ENCODE results near the gene COG5.

The COG5 gene

DNA sequence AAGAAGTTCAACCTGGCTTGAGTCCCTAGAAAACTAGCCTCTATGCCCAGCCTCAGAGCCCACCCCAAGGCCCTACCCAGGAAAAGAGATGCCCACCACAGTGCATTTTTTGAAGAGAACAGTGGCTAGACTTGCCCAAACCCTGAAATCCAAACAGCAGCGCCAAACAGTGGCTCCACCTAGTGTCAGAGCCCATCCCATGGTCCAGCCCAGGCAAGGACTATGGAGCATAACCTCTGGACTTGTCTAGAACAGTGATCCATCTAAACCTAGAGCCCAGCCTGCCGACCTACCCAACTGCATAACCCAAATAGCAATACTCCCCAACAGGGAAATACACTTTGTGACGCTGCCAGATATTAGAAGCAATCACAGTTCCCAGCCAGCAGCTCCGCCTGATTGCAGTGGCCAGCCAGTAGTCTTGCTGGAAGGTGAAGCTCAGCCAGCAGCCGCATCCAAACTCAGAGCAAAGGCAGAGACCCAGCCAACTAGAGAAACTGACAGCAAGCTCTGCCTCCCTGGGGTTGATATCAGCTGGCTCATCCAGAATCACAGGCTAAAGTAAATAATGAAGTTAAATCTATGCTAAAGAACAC lies 350.4 kb downstream of the COG5 start:
- no peak for DNase-seq

- no peak for DNase-seq
These were observed 351.0 kb downstream of the COG5 start for GRCh38 chr7:107212725-107213124.

- DNase-seq = no peak
These were observed 353.3 kb downstream of the COG5 start for GRCh38 chr7:107210400-107210799.

GRCh38 chr7:107209565-107209964 lies 354.2 kb downstream of the COG5 start:
- DNase-seq = no peak

- no peak for DNase-seq
These were observed 355.2 kb downstream of the COG5 start for GRCh38 chr7:107208563-107208962.

- DNase-seq = no peak
These were observed 355.6 kb downstream of the COG5 start for GRCh38 chr7:107208024-107208521.

DNA sequence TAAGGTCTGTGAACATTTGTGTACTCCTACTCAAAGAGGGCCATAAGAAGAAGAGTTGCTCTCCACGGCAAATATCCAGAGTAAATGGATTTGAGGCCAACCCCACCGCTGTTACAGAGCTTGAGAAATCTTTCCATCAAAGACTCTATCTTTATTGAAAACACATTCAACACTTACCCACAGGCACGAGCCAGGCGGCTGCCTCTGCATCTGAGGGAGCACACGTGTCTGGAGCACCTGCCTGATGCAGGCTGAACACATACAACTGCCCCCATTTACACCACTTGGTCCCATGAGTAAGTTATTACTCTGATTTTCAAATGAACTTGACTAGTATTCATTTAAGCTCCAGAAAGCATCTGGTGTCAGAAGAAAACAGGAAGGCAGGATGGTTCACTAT lies 356.3 kb downstream of the COG5 start:
- DNase-seq = no peak

DNA sequence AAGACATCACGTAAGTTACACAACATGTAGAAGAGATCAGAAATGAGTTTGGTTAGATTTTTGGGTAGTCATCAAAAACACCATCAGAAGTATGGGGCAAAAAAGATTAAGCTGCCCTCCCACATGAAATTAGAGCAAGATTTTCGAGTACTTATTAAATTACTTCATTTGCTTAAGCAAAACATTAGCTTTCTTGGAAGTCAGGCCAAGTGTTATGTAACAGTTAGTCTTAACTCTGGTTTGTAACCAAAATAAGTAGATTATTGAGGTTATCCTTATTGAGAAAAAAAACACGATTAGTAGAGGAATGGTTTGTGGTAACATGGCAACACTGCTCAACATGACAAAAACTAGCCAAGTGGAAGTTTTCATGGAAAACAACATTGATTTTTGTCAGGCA lies 357.0 kb downstream of the COG5 start:
- DNase-seq = no peak

GRCh38 chr7:107206136-107206535 lies 357.6 kb downstream of the COG5 start:
- no peak for DNase-seq

- no peak for DNase-seq
These were observed 360.1 kb downstream of the COG5 start for GRCh38 chr7:107203607-107204006.

DNA sequence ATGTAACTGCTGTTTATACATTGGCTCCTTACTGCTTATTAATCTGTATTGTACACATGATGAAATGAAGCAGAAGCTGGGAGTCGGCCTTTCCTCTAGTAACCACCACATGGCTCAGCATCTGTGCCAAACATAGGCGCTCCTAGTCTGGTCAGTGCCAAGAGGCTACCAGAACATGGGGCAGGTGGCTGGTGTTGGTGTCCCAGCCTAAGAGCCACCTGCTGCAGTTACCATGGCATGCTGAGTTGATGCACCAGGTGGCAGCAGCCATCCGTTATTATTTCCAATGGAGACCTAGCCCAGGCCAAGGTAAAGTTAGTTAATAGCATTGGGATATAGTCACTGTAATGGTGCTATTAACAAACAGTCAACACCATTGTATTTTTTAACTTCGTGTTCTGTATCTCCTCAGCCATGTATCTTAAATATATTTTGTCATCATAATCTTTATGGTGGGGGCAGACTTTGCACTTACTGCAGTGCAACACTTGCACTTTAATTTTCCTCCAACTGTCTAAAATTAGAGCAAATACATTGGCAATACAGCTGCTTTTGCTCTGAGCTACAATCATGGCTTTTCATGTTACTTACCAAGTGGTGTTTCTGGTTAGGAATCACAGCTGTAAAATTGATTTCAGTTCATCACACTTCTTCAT lies 361.8 kb downstream of the COG5 start:
- no peak for DNase-seq

DNA sequence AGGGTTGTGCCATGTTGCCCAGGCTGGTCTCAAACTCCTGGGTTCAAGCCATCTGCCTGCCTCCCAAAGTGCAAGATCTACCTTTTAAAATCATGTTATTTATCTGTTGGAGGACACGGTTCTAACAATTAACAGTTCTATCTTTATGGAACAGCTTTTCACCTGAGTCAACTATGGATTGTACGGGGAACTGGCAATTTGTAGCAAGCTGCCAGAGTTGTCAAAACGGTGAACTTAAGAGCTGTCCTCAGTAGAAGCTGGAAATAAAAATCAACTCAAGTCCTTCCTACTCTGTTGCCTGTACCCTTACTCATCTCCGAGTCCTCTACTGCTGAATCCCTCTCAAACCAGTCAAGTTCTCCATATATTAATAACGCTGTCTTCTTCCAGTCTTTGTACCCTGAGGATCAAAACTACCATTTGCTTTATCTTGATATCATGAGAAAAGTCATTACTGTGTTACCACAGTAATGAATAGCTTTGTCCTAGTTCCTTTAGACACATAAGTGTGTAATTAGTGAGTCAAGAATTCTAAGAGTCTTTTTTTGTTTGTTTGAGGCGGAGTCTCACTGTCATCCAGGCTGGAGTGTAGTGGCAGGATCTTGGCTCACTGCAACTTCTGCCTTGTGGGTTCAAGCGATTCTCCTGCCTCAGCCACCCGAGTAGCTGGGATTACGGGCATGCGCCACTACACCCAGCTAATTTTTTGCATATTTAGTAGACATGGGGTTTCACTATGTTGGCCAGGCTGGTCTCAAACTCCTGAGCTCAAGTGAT lies 366.7 kb downstream of the COG5 start:
- DNase-seq = no peak

GRCh38 chr7:107194052-107194451 lies 369.7 kb downstream of the COG5 start:
- no peak for DNase-seq

DNA sequence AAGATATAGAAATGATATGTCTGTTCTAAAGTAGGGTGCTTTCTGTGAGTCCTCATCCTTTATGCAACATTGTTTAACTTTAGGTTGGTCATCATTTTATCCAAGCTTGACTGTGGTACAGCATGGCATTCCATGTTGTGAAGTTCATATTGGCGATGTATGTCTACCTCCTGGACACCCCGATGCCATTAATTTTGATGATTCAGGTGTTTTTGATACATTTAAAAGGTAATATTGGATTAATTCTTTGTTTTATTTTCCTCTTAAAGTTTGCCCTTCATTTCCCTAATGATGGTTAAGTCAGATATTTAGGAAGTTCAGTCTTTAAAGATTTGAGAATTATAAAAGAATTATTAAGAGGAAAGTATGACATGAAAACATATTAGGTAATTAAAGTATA lies 373.6 kb downstream of the COG5 start:
- no peak for DNase-seq

DNA sequence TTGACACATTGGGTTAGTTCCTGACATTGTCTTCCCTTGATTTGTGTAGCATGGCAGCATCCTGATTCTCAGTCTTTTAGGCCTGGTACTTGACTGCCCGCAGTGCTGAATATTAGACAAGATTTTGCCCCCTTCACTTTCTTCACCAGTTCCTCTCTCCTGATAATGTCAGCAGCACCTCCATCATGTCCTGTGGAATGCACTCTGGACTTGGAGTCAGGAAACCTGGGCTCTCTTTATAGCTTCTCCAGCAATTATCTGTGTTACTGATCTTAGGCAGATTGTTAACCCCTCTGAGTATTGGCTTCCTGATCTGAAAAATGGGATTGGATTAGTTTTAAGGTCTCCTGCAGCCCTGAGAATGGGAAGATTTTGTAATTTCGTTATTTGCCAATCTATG lies 375.9 kb downstream of the COG5 start:
- no peak for DNase-seq

DNA sequence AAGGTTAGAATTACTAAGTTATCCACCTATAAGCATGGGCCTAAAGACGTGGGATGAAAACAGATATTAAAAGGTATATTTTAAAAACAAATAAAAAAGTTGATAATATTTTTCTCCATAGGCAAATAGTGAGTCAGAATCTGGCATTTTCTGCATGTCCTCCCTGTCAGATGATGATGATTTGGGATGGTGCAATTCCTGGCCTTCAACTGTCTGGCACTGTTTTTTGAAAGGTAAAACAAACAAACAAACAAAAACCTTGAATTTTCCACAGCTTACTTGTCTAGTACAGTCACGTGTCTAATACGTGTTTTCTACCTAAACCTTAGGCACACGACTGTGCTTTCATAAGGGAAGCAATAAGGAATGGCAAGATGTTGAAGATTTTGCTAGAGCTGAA lies 377.5 kb downstream of the COG5 start:
- DNase-seq = no peak

- no peak for DNase-seq
These were observed 378.0 kb downstream of the COG5 start for GRCh38 chr7:107185716-107186115.

GRCh38 chr7:107181172-107181571 lies 382.5 kb downstream of the COG5 start:
- DNase-seq = no peak

GRCh38 chr7:107180378-107180777 lies 383.3 kb downstream of the COG5 start:
- peak; percentile 26 for DNase-seq

DNA sequence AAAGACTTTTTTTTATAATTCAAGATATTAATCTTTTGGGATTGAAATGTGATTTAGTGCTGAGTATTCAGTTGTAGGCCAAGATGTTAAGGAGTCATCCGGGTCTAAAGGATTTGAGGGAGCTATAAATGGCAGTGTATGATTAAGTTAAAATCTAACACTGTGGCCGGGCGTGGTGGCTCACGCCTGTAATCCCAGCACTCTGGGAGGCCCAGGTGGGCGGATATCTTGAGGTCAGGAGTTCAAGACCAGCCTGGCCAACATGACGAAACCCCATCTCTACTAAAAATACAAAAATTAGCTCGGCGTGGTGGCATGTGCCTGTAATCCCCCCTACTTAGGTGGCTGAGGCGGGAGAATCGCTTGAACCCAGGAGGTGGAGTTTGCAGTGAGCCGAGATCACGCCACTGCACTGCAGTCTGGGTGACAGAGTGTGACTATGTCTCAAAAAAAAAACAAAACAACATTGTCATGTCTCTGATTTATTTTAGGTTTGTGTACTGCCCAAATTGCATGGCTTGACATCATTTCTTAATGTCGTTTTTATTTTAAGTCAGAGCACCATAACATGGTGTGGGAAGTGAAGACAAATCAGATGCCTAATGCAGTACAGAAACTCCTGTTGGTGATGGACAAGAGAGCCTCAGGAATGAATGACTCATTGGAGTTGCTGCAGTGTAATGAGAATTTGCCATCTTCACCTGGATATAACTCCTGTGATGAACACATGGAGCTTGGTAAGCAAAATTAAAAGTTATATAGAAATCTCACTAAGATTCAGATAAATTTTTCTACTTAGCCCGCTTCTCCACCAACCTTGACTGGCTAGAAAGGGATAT lies 384.2 kb downstream of the COG5 start:
- no peak for DNase-seq

DNA sequence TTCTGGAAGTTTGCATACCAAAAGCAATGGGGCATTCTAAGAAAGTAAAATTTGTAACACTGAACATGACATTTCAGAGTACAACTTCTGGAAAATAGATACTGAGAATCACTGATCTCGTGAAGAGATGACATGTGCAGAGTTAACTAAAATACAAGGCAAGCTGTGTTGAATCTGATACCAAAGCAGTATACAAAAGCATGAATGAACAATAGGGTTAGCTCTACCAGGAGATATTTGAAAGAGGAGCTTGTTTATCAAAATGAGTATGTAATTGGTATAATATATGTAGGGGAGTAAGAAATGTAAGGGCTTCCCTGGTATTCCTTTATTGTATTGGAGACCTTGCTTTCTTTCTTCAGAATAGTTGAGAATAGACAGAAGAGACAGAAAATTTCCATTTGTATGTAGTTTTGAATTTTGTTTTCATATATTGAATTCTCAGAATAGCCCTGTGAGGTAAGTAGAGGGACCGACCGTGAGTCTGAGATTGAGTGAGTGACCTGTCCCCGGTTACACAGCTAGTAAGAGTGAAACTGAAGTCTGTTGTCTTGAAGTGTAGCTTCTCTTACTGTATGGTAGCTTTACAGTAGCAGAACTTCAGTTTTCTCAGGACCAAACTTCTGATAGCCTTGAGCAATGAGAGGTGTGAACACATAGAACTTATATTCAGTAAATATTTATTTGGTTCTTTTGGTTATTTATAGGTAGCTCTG lies 389.9 kb downstream of the COG5 start:
- DNase-seq = no peak

DNA sequence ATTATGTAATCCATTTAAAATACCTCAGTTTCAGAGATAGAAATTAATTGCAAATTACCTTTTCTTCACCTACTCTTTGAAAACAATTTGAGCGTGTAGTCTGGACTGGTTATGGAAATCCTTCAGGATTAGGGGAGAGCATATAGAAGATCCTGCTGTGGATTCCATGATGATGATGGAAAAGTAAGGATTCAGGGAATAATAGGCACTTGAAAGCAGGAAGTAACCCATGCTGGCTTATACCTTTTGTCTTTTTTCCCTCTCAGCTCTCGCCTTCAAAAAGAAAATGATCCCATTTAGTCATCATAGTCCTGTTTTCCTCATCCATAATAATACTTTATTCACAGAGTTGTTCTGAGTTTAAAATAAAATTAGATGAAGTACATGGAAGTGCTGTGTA lies 390.5 kb downstream of the COG5 start:
- DNase-seq = no peak
